DND-41 (cell line): Measurements from ENCODE around the gene ANKLE1.

Experiments
- EZH2 ChIP-seq: IDR thresholded peaks from 3 replicates; pipeline ENCODE4 v1.6.1; 2012; ENCODE audit warnings: borderline replicate concordance, low read depth, mild to moderate bottlenecking, moderate library complexity, low read length, inconsistent platforms; ENCODE audit not compliant: severe bottlenecking
- TF ChIP-seq, protein P1 (sequence below): IDR thresholded peaks from 2 replicates; pipeline ENCODE4 v1.5.1; 2012; ENCODE audit warnings: borderline replicate concordance, low read length, moderate library complexity, mild to moderate bottlenecking; ENCODE audit not compliant: poor library complexity, severe bottlenecking; ENCODE audit errors: extremely low read depth

DNA sequence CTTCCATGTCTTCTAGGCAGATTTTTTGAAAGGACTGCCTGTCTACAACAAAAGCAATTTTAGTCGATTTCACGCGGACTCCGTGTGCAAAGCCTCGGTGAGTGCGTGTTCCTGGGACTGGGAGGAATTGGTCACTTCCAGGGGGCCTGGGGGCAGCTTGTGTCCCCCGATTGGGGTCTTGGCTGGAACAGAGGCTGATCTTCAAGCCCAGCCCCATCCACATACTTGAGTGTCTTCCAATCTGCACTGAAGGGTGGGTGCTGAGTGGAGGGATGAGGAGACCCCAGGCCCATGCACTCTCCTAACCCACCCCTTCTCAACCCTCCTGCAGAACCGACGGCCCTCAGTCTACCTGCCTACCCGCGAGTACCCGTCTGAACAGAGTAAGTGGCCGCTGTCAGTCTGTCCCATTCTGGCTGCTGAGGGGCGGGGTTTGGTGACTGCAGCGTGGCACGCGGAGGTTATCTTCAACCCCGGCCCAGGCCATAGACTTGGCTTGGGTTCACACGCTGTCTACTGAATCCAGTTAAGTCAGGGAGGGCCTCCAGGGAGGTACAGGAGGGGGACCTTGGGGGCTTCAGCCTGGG lies 32.4 kb downstream of the ANKLE1 start:
- TF ChIP-seq, protein P1, sequence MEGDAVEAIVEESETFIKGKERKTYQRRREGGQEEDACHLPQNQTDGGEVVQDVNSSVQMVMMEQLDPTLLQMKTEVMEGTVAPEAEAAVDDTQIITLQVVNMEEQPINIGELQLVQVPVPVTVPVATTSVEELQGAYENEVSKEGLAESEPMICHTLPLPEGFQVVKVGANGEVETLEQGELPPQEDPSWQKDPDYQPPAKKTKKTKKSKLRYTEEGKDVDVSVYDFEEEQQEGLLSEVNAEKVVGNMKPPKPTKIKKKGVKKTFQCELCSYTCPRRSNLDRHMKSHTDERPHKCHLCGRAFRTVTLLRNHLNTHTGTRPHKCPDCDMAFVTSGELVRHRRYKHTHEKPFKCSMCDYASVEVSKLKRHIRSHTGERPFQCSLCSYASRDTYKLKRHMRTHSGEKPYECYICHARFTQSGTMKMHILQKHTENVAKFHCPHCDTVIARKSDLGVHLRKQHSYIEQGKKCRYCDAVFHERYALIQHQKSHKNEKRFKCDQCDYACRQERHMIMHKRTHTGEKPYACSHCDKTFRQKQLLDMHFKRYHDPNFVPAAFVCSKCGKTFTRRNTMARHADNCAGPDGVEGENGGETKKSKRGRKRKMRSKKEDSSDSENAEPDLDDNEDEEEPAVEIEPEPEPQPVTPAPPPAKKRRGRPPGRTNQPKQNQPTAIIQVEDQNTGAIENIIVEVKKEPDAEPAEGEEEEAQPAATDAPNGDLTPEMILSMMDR, result no peak
- TF ChIP-seq EZH2, result no peak
